Gastrocnemius medialis (tissue), 4 donors: ENCODE data around the gene AFAP1.

Experiments used
- POLR2A ChIP-seq, 2 donors: fragments of 450-650 bp; IDR thresholded peaks; one replicate each; pipeline ENCODE4 v1.6.1; 2017; ENCODE audit warnings: antibody characterized with exemption in 2 of 2, mild to moderate bottlenecking in 2 of 2, moderate library complexity in 2 of 2
- TF ChIP-seq, protein P1 (sequence below), 5 experiments: fragments of 450-650 bp in 3 of 5; fragments of 200-600 bp in 2 of 5; sonication (generic) in 2 of 5; IDR thresholded peaks in 4 of 5; conservative IDR thresholded peaks in 1 of 5; 1 replicate in 4 of 5; 2 replicates in 1 of 5; pipeline ENCODE4 v1.5.1; 2016 to 2019; ENCODE audit warnings: antibody characterized with exemption in 5 of 5, mild to moderate bottlenecking in 3 of 5, moderate library complexity in 3 of 5

DNA sequence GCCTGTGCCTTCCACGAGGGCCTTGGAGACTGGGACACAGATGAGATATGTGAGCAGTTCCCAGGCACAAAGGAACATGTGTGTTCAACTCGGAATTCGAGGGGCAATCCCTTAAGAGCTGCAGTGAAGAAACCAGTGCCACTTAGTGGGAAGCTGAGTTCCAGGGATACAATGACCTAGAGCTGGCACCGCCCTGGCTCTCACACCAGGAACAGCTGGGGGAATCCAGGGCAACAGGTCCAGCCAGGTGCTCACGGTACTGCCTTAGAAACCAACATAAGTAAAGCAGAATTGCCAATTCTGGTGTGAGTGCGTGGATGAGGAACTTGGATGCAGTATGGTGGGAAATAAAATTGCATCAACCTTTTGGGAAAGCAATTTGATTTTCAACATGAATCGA lies 122.9 kb downstream of the AFAP1 start:
- TF ChIP-seq, protein P1, sequence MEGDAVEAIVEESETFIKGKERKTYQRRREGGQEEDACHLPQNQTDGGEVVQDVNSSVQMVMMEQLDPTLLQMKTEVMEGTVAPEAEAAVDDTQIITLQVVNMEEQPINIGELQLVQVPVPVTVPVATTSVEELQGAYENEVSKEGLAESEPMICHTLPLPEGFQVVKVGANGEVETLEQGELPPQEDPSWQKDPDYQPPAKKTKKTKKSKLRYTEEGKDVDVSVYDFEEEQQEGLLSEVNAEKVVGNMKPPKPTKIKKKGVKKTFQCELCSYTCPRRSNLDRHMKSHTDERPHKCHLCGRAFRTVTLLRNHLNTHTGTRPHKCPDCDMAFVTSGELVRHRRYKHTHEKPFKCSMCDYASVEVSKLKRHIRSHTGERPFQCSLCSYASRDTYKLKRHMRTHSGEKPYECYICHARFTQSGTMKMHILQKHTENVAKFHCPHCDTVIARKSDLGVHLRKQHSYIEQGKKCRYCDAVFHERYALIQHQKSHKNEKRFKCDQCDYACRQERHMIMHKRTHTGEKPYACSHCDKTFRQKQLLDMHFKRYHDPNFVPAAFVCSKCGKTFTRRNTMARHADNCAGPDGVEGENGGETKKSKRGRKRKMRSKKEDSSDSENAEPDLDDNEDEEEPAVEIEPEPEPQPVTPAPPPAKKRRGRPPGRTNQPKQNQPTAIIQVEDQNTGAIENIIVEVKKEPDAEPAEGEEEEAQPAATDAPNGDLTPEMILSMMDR (IDR thresholded peaks at IDR 0.05 in 4 of 5, conservative IDR thresholded peaks at IDR 0.05 in 1 of 5): no peak
- no peak for TF ChIP-seq POLR2A (IDR thresholded peaks at IDR 0.05)
